OCI-LY3 (cell line): Measurements from ENCODE around the gene ASGR2.

ENCODE experiments used
- H2AFZ ChIP-seq: fragments of 200-600, 300-600 bp; shearing (Covaris generic); 2 replicates; pipeline ENCODE4 v1.6.0; 2014; ENCODE audit warnings: antibody characterized with exemption, low read depth, low read length
- H3K27ac ChIP-seq: fragments of 200-600, 300-600 bp; sonication (generic); 2 replicates; pipeline ENCODE4 v1.5.1; 2014; ENCODE audit warnings: mild to moderate bottlenecking, low read length, moderate library complexity, mixed read lengths
- H3K27me3 ChIP-seq: fragments of 200-600, 300-600 bp; sonication (generic); 2 replicates; pipeline ENCODE4 v1.6.1; 2014; ENCODE audit warnings: low read depth, low read length, mixed read lengths
- H3K36me3 ChIP-seq: fragments of 200-600, 300-600 bp; sonication (generic); replicated peaks from 2 replicates; pipeline ENCODE3; 2014; ENCODE audit warnings: low read depth, low read length, mixed read lengths
- H3K4me1 ChIP-seq: fragments of 300-600, 200-600 bp; sonication (generic); 2 replicates; pipeline ENCODE4 v1.6.1; 2014; ENCODE audit warnings: low read length, mixed read lengths
- H3K4me2 ChIP-seq: fragments of 200-600, 300-600 bp; sonication (generic); 2 replicates; pipeline ENCODE4 v1.6.1; 2014; ENCODE audit warnings: low read length, mixed read lengths
- H3K4me3 ChIP-seq: fragments of 300-600, 200-600 bp; sonication (generic); 2 replicates; pipeline ENCODE4 v1.5.1; 2014; ENCODE audit warnings: antibody characterized with exemption, mild to moderate bottlenecking, low read length, moderate library complexity
- H3K79me2 ChIP-seq: fragments of 300-600, 200-600 bp; shearing (Covaris generic); 2 replicates; pipeline ENCODE4 v1.6.1; 2014; ENCODE audit warnings: mild to moderate bottlenecking, low read length, mixed read lengths
- H3K9ac ChIP-seq: fragments of 300-600, 200-600 bp; shearing (Covaris generic); 2 replicates; pipeline ENCODE4 v1.6.0; 2014; ENCODE audit warnings: mild to moderate bottlenecking, low read length, moderate library complexity
- H3K9me3 ChIP-seq: fragments of 200-600, 300-600 bp; shearing (Covaris generic); 2 replicates; pipeline ENCODE4 v1.6.1; 2014; ENCODE audit warnings: low read length, mixed read lengths; ENCODE audit not compliant: insufficient read depth
- H4K20me1 ChIP-seq: fragments of 200-600, 300-600 bp; sonication (generic); 2 replicates; pipeline ENCODE4 v1.6.1; 2016; ENCODE audit warnings: low read length, mixed read lengths; ENCODE audit not compliant: insufficient read depth
- CTCF ChIP-seq: fragments of 200-600, 300-600 bp; sonication (generic); IDR thresholded peaks from 2 replicates; pipeline ENCODE4 v1.5.1; 2014; ENCODE audit warnings: antibody characterized with exemption, low read length, low read depth
- EZH2phosphoT487 ChIP-seq: fragments of 200-600 bp; shearing (Covaris generic); IDR thresholded peaks from 2 replicates; pipeline ENCODE4 v1.6.1; 2018; ENCODE audit warnings: antibody characterized with exemption, mixed run types, low read depth

Gene ASGR2

GRCh38 chr17:7079581-7080455 is 34.8 kb downstream of the ASGR2 start, which contains the start of gene CLEC10A:
TSS of gene CLEC10A (minus strand) at chr17:7080251. CDS start at chr17:7078812, 1,439 bp downstream.
- H3K36me3 ChIP-seq: no peaks in the 10 kb centered on the region
- H3K9me3 ChIP-seq: no peaks in the 10 kb centered on the region
- H3K9ac ChIP-seq: no peak within 1 kb of the TSS
- H4K20me1 ChIP-seq: no peaks in the 10 kb centered on the region
- H2AFZ ChIP-seq: no peak within 1 kb of the TSS
- H3K79me2 ChIP-seq: no peaks in the 10 kb centered on the region
- no peaks in the 10 kb centered on the region for H3K4me1 ChIP-seq
- H3K27me3 ChIP-seq: no peaks in the 10 kb centered on the region
- no peak for TF ChIP-seq CTCF
- TF ChIP-seq EZH2phosphoT487: no peak
- no peak within 1 kb of the TSS for H3K27ac ChIP-seq
- no peak within 1 kb of the TSS for H3K4me3 ChIP-seq
- H3K4me2 ChIP-seq: no peak within 1 kb of the TSS

- Histone ChIP-seq H2AFZ (no peak overlapping the region), H3K4me3 (no peak overlapping the region), H3K27ac (no peak overlapping the region), H3K79me2 (no peaks in the 10 kb centered on the region), H3K9me3 (no peaks in the 10 kb centered on the region), H3K27me3 (no peaks in the 10 kb centered on the region), H3K4me1 (no peaks in the 10 kb centered on the region), H4K20me1 (no peaks in the 10 kb centered on the region), H3K9ac (no peak overlapping the region), H3K36me3 (no peaks in the 10 kb centered on the region), H3K4me2 (no peak overlapping the region)
- TF ChIP-seq EZH2phosphoT487 (no peak), CTCF (no peak)
Observed at GRCh38 chr17:7078711-7079110, 35.9 kb downstream of the ASGR2 start.

GRCh38 chr17:7077911-7078546 is 36.6 kb downstream of the ASGR2 start:
- Histone ChIP-seq H3K27ac (no peak overlapping the region), H3K79me2 (no peaks in the 10 kb centered on the region), H2AFZ (no peak overlapping the region), H3K9me3 (no peaks in the 10 kb centered on the region), H3K9ac (no peak overlapping the region), H3K27me3 (no peaks in the 10 kb centered on the region), H3K4me1 (no peaks in the 10 kb centered on the region), H3K36me3 (no peaks in the 10 kb centered on the region), H3K4me2 (no peak overlapping the region), H4K20me1 (no peaks in the 10 kb centered on the region), H3K4me3 (no peak overlapping the region)
- TF ChIP-seq EZH2phosphoT487: no peak
- no peak for TF ChIP-seq CTCF

GRCh38 chr17:7074931-7075330 is 39.7 kb downstream of the ASGR2 start:
- Histone ChIP-seq H3K27me3 (no peaks in the 10 kb centered on the region), H4K20me1 (no peaks in the 10 kb centered on the region), H3K79me2 (no peaks in the 10 kb centered on the region), H3K4me2 (no peak overlapping the region), H3K36me3 (no peaks in the 10 kb centered on the region), H2AFZ (no peak overlapping the region), H3K9ac (no peak overlapping the region), H3K9me3 (no peaks in the 10 kb centered on the region), H3K27ac (no peak overlapping the region), H3K4me3 (no peak overlapping the region), H3K4me1 (no peaks in the 10 kb centered on the region)
- TF ChIP-seq CTCF (no peak), EZH2phosphoT487 (no peak)
